Astrocyte of the spinal cord (primary cell): Measurements from ENCODE around the gene ADCK1.
"Not testable (repeated sequence)": the region's sequence is repeated elsewhere in the genome, so short reads cannot be mapped to it uniquely, and the experiment has no call there.

Experiments used
- DNase-seq: peaks from one replicate; pipeline ENCODE4 v3.0.0; 2011; ENCODE audit warnings: low read depth, low spot score
- H3K4me3 ChIP-seq: 2 replicates; pipeline ENCODE4 v1.5.1; 2011; ENCODE audit warnings: low read depth, mild to moderate bottlenecking, low read length, moderate library complexity
- in situ Hi-C: cut with HindIII; loops from 2 replicates; pipeline ENCODE4 v1.10.0; 2017; ENCODE audit warnings: low sequenced_read_pairs
- TF ChIP-seq, protein P1 (sequence below): IDR thresholded peaks from 2 replicates; pipeline ENCODE4 v1.5.1; 2012; ENCODE audit warnings: low read depth, mild to moderate bottlenecking, low read length, inconsistent platforms

Gene ADCK1

GRCh38 chr14:77763316-77763715, 36.6 kb upstream of the ADCK1 start:
- no peak for DNase-seq
- TF ChIP-seq, protein P1, sequence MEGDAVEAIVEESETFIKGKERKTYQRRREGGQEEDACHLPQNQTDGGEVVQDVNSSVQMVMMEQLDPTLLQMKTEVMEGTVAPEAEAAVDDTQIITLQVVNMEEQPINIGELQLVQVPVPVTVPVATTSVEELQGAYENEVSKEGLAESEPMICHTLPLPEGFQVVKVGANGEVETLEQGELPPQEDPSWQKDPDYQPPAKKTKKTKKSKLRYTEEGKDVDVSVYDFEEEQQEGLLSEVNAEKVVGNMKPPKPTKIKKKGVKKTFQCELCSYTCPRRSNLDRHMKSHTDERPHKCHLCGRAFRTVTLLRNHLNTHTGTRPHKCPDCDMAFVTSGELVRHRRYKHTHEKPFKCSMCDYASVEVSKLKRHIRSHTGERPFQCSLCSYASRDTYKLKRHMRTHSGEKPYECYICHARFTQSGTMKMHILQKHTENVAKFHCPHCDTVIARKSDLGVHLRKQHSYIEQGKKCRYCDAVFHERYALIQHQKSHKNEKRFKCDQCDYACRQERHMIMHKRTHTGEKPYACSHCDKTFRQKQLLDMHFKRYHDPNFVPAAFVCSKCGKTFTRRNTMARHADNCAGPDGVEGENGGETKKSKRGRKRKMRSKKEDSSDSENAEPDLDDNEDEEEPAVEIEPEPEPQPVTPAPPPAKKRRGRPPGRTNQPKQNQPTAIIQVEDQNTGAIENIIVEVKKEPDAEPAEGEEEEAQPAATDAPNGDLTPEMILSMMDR, result no peak
- in situ Hi-C loops, result no loop called here
- no peak overlapping the region for H3K4me3 ChIP-seq

- TF ChIP-seq, protein P1, result no peak
- H3K4me3 ChIP-seq, result no peak overlapping the region
- in situ Hi-C loops, result no loop called here
- DNase-seq, result no peak
Measured at GRCh38 chr14:77763978-77764377, 35.9 kb upstream of the ADCK1 start.

DNA sequence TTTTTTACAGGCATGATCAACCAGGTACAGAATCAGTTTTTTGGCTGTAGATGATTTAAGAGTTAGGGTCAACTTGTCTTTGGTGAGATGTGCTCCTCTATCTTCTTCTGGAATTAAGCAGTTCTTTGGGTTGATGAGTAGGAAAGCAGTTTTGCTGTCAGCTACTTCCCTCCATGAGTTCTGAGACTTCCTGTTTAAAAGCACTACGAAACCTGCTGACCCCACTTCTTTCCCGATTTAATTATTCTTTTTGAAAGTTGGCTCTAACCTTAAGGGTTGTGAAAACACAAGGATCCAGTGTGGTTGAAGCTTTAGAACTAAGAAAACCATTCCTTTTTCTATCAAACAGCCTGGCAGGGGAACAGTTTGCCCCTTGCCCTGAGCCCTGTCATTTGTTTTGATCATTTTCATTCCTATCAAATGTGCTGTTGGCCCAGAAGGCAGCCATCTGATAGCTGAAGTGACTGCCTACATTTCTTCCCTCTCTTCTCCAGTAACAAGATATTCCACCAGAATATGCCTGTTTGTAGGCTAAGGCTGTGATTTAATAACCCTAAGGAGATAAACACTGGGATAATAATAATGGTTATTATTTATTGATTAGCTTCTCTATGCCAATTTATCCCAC, 31.4 kb upstream of the ADCK1 start:
- DNase-seq, H3K4me3 ChIP-seq, in situ Hi-C loops: not testable (repeated sequence)

GRCh38 chr14:77773966-77774365, 25.9 kb upstream of the ADCK1 start:
- in situ Hi-C loops, result not testable (repeated sequence)

GRCh38 chr14:77782202-77782601, 17.7 kb upstream of the ADCK1 start:
- DNase-seq, result no peak
- TF ChIP-seq, protein P1, result no peak
- H3K4me3 ChIP-seq, result no peak overlapping the region
- in situ Hi-C loops, result no loop called here

More at GRCh38 chr14:77773966-77774365, 25.9 kb upstream of the ADCK1 start:
- not testable (repeated sequence) for DNase-seq, H3K4me3 ChIP-seq

DNA sequence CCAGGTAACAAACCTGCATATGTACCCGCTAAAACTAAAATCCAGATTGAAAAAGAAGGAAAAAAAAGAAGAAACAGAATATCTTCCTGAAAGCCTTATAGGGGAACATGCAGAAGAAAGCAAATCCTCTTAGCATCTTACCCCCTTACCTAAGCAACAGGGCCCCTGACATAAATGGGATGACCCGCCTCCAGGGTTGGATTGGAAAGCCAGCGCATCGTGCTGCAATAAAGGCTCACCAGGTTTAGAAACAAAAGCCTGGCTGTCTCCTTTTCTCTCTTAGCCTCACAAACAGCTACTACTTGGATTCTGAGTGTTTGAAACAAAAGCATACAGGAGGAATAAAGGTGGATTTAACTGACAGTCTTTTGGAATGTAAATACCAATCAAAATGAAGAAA, 13.8 kb upstream of the ADCK1 start:
- DNase-seq, result no peak
- H3K4me3 ChIP-seq, result no peak overlapping the region
- TF ChIP-seq, protein P1, result no peak
- in situ Hi-C loops, result no loop called here

DNA sequence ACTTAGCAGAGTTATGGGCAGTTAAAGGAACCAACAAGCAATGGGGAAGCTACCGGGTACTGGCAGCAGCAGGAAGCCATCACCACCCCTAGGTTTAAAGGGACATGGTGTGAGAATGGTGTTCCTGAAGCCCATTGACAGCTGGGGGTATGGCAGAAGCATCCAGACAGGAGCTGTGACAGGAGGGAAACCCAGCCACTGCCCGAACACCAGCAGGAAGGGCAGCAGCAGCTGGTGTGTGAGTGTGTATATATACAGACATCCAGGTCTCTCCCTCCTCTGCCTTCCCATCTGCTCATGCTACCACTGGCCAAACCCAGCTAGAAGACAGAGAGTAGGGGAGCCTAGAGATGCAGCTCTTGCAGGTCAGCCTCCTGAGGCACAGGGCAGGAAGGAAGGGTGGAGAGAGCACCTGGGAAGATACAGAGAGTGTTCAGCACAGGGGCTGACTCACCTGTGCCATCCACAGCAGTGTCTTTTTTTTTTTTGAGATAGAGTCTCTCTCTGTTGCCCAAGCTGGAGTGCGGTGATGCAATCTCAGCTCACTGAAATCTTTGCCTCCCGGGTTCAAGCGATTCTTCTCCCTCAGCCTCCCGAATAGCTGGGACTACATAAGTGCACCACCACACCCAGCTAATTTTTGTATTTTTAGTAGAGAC, 9.2 kb upstream of the ADCK1 start:
- TF ChIP-seq, protein P1, result no peak
- in situ Hi-C loops, result no loop called here

More for the DNA sequence above, 9.2 kb upstream of the ADCK1 start:
- DNase-seq, result no peak
- no peak overlapping the region for H3K4me3 ChIP-seq
